ENCODE results near the gene NEK9.
A peak's percentile ranks its signal among the peaks of the same experiment; 100 is the strongest.

The NEK9 gene

DNA sequence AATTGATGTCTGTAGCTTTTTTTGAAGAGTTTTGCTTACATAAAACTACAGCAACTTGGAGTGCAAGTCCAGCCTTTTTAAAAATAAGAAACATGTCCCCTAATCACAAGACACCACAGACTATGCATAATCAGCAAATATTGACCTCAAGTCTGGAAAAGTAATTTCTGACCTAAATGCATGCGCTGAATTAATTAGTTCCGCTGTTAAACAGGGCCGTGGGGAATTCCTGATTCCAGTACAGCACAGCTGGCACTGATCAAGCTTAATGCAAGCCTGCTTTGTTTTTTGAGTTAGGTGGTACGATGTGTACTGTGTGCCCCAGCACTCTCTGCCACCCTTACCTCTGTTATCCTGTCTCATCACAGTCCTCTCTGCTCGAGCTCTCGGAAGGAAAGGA is 84.8 kb downstream of the NEK9 start:
- ATAC-seq, result peak; percentile 85
- TF ChIP-seq ZNF565 (CRISPR knock-in tag; conservative IDR thresholded peaks at IDR 0.05; ENCODE audit: low read depth) (no peak), TCF4 (CRISPR knock-in tag; IDR thresholded peaks at IDR 0.05; ENCODE audit: borderline replicate concordance) (peak; percentile 64; the same call in 1 of the 2 replicates)
- TF ChIP-seq, protein P1, sequence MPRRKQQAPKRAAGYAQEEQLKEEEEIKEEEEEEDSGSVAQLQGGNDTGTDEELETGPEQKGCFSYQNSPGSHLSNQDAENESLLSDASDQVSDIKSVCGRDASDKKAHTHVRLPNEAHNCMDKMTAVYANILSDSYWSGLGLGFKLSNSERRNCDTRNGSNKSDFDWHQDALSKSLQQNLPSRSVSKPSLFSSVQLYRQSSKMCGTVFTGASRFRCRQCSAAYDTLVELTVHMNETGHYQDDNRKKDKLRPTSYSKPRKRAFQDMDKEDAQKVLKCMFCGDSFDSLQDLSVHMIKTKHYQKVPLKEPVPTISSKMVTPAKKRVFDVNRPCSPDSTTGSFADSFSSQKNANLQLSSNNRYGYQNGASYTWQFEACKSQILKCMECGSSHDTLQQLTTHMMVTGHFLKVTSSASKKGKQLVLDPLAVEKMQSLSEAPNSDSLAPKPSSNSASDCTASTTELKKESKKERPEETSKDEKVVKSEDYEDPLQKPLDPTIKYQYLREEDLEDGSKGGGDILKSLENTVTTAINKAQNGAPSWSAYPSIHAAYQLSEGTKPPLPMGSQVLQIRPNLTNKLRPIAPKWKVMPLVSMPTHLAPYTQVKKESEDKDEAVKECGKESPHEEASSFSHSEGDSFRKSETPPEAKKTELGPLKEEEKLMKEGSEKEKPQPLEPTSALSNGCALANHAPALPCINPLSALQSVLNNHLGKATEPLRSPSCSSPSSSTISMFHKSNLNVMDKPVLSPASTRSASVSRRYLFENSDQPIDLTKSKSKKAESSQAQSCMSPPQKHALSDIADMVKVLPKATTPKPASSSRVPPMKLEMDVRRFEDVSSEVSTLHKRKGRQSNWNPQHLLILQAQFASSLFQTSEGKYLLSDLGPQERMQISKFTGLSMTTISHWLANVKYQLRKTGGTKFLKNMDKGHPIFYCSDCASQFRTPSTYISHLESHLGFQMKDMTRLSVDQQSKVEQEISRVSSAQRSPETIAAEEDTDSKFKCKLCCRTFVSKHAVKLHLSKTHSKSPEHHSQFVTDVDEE (CRISPR knock-in tag; IDR thresholded peaks at IDR 0.05), result 0 out of 2 replicates have a peak, but pooled peaks have one; percentile 29

GRCh38 chr14:75041613-75042012 is 85.2 kb downstream of the NEK9 start:
- ATAC-seq, result peak; percentile 48
- TF ChIP-seq CSRNP3 (CRISPR knock-in tag; IDR thresholded peaks at IDR 0.05) (no peak), TCF4 (CRISPR knock-in tag; IDR thresholded peaks at IDR 0.05; ENCODE audit: borderline replicate concordance) (no peak), ZNF70 (CRISPR knock-in tag; IDR thresholded peaks at IDR 0.05) (no peak), ISL1 (CRISPR knock-in tag; IDR thresholded peaks at IDR 0.05) (no peak), OSR1 (CRISPR knock-in tag; IDR thresholded peaks at IDR 0.05) (no peak), RARB (CRISPR knock-in tag; IDR thresholded peaks at IDR 0.05) (no peak)
- TF ChIP-seq, protein P1 (CRISPR knock-in tag; IDR thresholded peaks at IDR 0.05), result no peak
- TF ChIP-seq, protein P2, sequence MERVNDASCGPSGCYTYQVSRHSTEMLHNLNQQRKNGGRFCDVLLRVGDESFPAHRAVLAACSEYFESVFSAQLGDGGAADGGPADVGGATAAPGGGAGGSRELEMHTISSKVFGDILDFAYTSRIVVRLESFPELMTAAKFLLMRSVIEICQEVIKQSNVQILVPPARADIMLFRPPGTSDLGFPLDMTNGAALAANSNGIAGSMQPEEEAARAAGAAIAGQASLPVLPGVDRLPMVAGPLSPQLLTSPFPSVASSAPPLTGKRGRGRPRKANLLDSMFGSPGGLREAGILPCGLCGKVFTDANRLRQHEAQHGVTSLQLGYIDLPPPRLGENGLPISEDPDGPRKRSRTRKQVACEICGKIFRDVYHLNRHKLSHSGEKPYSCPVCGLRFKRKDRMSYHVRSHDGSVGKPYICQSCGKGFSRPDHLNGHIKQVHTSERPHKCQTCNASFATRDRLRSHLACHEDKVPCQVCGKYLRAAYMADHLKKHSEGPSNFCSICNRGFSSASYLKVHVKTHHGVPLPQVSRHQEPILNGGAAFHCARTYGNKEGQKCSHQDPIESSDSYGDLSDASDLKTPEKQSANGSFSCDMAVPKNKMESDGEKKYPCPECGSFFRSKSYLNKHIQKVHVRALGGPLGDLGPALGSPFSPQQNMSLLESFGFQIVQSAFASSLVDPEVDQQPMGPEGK (CRISPR knock-in tag; IDR thresholded peaks at IDR 0.05; ENCODE audit: borderline replicate concordance), result no peak

- no peak for TF ChIP-seq RARB (CRISPR knock-in tag; IDR thresholded peaks at IDR 0.05)
- no peak for ATAC-seq
Measured at GRCh38 chr14:75040959-75041358, 85.9 kb downstream of the NEK9 start.

DNA sequence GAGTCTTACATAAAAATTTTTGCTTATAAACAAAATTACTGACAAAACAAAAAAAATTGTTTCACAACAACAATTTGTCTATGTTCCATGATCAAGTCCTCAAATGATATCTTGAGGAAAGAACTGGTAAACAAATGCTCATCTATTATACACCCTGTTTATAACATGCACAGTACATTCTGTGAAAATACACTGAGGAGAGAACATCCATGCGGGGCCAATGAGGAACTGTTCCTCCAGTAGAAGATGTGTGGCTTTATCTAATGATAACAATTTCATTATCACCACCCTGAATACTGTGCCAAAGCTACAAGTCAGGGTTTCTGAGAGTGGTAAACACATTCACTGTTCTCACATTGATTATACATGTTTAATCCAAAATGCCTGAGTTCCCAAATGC is 86.3 kb downstream of the NEK9 start:
- ATAC-seq, result no peak
- TF ChIP-seq BACH2 (CRISPR knock-in tag; IDR thresholded peaks at IDR 0.05; ENCODE audit: borderline replicate concordance), result no peak
- TF ChIP-seq, protein P3, sequence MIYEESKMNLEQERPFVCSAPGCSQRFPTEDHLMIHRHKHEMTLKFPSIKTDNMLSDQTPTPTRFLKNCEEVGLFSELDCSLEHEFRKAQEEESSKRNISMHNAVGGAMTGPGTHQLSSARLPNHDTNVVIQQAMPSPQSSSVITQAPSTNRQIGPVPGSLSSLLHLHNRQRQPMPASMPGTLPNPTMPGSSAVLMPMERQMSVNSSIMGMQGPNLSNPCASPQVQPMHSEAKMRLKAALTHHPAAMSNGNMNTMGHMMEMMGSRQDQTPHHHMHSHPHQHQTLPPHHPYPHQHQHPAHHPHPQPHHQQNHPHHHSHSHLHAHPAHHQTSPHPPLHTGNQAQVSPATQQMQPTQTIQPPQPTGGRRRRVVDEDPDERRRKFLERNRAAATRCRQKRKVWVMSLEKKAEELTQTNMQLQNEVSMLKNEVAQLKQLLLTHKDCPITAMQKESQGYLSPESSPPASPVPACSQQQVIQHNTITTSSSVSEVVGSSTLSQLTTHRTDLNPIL (CRISPR knock-in tag; IDR thresholded peaks at IDR 0.05; ENCODE audit: low read depth), result no peak
- TF ChIP-seq, protein P2 (CRISPR knock-in tag; IDR thresholded peaks at IDR 0.05; ENCODE audit: borderline replicate concordance), result no peak
- TF ChIP-seq, protein P4, sequence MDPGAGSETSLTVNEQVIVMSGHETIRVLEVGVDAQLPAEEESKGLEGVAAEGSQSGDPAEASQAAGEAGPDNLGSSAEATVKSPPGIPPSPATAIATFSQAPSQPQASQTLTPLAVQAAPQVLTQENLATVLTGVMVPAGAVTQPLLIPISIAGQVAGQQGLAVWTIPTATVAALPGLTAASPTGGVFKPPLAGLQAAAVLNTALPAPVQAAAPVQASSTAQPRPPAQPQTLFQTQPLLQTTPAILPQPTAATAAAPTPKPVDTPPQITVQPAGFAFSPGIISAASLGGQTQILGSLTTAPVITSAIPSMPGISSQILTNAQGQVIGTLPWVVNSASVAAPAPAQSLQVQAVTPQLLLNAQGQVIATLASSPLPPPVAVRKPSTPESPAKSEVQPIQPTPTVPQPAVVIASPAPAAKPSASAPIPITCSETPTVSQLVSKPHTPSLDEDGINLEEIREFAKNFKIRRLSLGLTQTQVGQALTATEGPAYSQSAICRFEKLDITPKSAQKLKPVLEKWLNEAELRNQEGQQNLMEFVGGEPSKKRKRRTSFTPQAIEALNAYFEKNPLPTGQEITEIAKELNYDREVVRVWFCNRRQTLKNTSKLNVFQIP (CRISPR knock-in tag; IDR thresholded peaks at IDR 0.05; ENCODE audit: borderline replicate concordance, low read depth), result no peak
- no peak for TF ChIP-seq ARNTL (CRISPR knock-in tag; IDR thresholded peaks at IDR 0.05; ENCODE audit: borderline replicate concordance, low read depth)
- TF ChIP-seq RARB (CRISPR knock-in tag; IDR thresholded peaks at IDR 0.05), result no peak
- TF ChIP-seq ZNF565 (CRISPR knock-in tag; conservative IDR thresholded peaks at IDR 0.05; ENCODE audit: low read depth), result no peak
- TF ChIP-seq ZFP30 (CRISPR knock-in tag; IDR thresholded peaks at IDR 0.05), result no peak
- no peak for TF ChIP-seq OSR1 (CRISPR knock-in tag; IDR thresholded peaks at IDR 0.05)
- no peak for TF ChIP-seq TCF4 (CRISPR knock-in tag; IDR thresholded peaks at IDR 0.05; ENCODE audit: borderline replicate concordance)
- TF ChIP-seq CSRNP3 (CRISPR knock-in tag; IDR thresholded peaks at IDR 0.05), result no peak
- no peak for TF ChIP-seq TOX (CRISPR knock-in tag; IDR thresholded peaks at IDR 0.05; ENCODE audit: borderline replicate concordance)
- no peak for TF ChIP-seq ZC3H10 (CRISPR knock-in tag; IDR thresholded peaks at IDR 0.05)
- TF ChIP-seq PPARA (CRISPR knock-in tag; IDR thresholded peaks at IDR 0.05; ENCODE audit: borderline replicate concordance), result no peak
- TF ChIP-seq ZFP3 (CRISPR knock-in tag; IDR thresholded peaks at IDR 0.05), result no peak
- no peak for TF ChIP-seq GLIS3 (CRISPR knock-in tag; IDR thresholded peaks at IDR 0.05)

Data from SK-N-SH treated with all-trans-retinoic acid at 6 μM for 48 hours (cell line).